Measurements from ENCODE around the gene C6orf62.
"Not testable (repeated sequence)": the region's sequence is repeated elsewhere in the genome, so short reads cannot be mapped to it uniquely, and the experiment has no call there.

C6orf62 gene

GRCh38 chr6:24720604-24721460 is 1.9 kb upstream of the C6orf62 start:
- H3K4me3 ChIP-seq (ENCODE audit: severe bottlenecking), result peak overlapping the region; percentile 92
- no peaks in the 10 kb centered on the region for H3K9me3 ChIP-seq (ENCODE audit: severe bottlenecking)
- peak; percentile 99 for DNase-seq (ENCODE audit: low spot score)
- ATAC-seq (ENCODE audit: low read depth), result peak; percentile 94
- H3K36me3 ChIP-seq (ENCODE audit: low read depth), result peaks cover 36% of the 10 kb centered on the region
- no peak for TF ChIP-seq CTCF (IDR thresholded peaks at IDR 0.05; ENCODE audit: poor library complexity, severe bottlenecking)
- peak overlapping the region; percentile 83 for H3K27ac ChIP-seq (ENCODE audit: poor library complexity, severe bottlenecking)
- H3K4me1 ChIP-seq (ENCODE audit: insufficient read depth, poor library complexity, severe bottlenecking), result peaks cover 14% of the 10 kb centered on the region
- no peaks in the 10 kb centered on the region for H3K27me3 ChIP-seq (ENCODE audit: insufficient read depth, poor library complexity, severe bottlenecking)

- H3K36me3 ChIP-seq (ENCODE audit: low read depth), result peaks cover 43% of the 10 kb centered on the region
- peak; percentile 35 for ATAC-seq (ENCODE audit: low read depth)
- no peaks in the 10 kb centered on the region for H3K27me3 ChIP-seq (ENCODE audit: insufficient read depth, poor library complexity, severe bottlenecking)
- peak overlapping the region; percentile 83 for H3K27ac ChIP-seq (ENCODE audit: poor library complexity, severe bottlenecking)
- DNase-seq (ENCODE audit: low spot score), result no peak
- TF ChIP-seq CTCF (IDR thresholded peaks at IDR 0.05; ENCODE audit: poor library complexity, severe bottlenecking), result no peak
- no peaks in the 10 kb centered on the region for H3K9me3 ChIP-seq (ENCODE audit: severe bottlenecking)
- peak overlapping the region; percentile 92 for H3K4me3 ChIP-seq (ENCODE audit: severe bottlenecking)
- H3K4me1 ChIP-seq (ENCODE audit: insufficient read depth, poor library complexity, severe bottlenecking), result peaks cover 14% of the 10 kb centered on the region
Measured at GRCh38 chr6:24720131-24720603, 1.2 kb upstream of the C6orf62 start.

GRCh38 chr6:24718449-24719124 is 367 bp downstream of the C6orf62 start:
- no peaks in the 10 kb centered on the region for H3K27me3 ChIP-seq (ENCODE audit: insufficient read depth, poor library complexity, severe bottlenecking)
- no peak for ATAC-seq (ENCODE audit: low read depth)
- H3K4me1 ChIP-seq (ENCODE audit: insufficient read depth, poor library complexity, severe bottlenecking), result peaks cover 14% of the 10 kb centered on the region
- H3K36me3 ChIP-seq (ENCODE audit: low read depth), result peaks cover 59% of the 10 kb centered on the region
- H3K9me3 ChIP-seq (ENCODE audit: severe bottlenecking), result no peaks in the 10 kb centered on the region
- TF ChIP-seq CTCF (IDR thresholded peaks at IDR 0.05; ENCODE audit: poor library complexity, severe bottlenecking), result no peak
- H3K27ac ChIP-seq (ENCODE audit: poor library complexity, severe bottlenecking), result peak overlapping the region; percentile 83
- H3K4me3 ChIP-seq (ENCODE audit: severe bottlenecking), result peak overlapping the region; percentile 92
- DNase-seq (ENCODE audit: low spot score), result no peak

GRCh38 chr6:24716602-24717148 is 2.3 kb downstream of the C6orf62 start:
- H3K27ac ChIP-seq (ENCODE audit: poor library complexity, severe bottlenecking); DNase-seq (ENCODE audit: low spot score); H3K27me3 ChIP-seq (ENCODE audit: insufficient read depth, poor library complexity, severe bottlenecking); H3K4me3 ChIP-seq (ENCODE audit: severe bottlenecking); H3K9me3 ChIP-seq (ENCODE audit: severe bottlenecking); ATAC-seq (ENCODE audit: low read depth): not testable (repeated sequence)
- Histone ChIP-seq H3K36me3 (ENCODE audit: low read depth) (peaks cover 78% of the 10 kb centered on the region), H3K4me1 (ENCODE audit: insufficient read depth, poor library complexity, severe bottlenecking) (peaks cover 14% of the 10 kb centered on the region)

- no peaks in the 10 kb centered on the region for H3K27me3 ChIP-seq (ENCODE audit: insufficient read depth, poor library complexity, severe bottlenecking)
- peaks cover 4% of the 10 kb centered on the region for H3K4me1 ChIP-seq (ENCODE audit: insufficient read depth, poor library complexity, severe bottlenecking)
- H3K9me3 ChIP-seq (ENCODE audit: severe bottlenecking), result no peaks in the 10 kb centered on the region
- peaks cover 100% of the 10 kb centered on the region for H3K36me3 ChIP-seq (ENCODE audit: low read depth)
- DNase-seq (ENCODE audit: low spot score) (no peak), ATAC-seq (ENCODE audit: low read depth) (no peak)
- no peak overlapping the region for H3K27ac ChIP-seq (ENCODE audit: poor library complexity, severe bottlenecking)
- H3K4me3 ChIP-seq (ENCODE audit: severe bottlenecking), result no peak overlapping the region
- TF ChIP-seq CTCF (IDR thresholded peaks at IDR 0.05; ENCODE audit: poor library complexity, severe bottlenecking), result no peak
Measured at GRCh38 chr6:24710519-24711303, 8.2 kb downstream of the C6orf62 start.
